Measurements from ENCODE around the gene TWIST2. TPM values are rescaled to one million over a fixed set of nuclear protein-coding genes. Genes with fewer than 3 reads are reported as not detected.

Gene TWIST2
- total RNA-seq, 1 donor from 2014 or later: 0.46 TPM

DNA sequence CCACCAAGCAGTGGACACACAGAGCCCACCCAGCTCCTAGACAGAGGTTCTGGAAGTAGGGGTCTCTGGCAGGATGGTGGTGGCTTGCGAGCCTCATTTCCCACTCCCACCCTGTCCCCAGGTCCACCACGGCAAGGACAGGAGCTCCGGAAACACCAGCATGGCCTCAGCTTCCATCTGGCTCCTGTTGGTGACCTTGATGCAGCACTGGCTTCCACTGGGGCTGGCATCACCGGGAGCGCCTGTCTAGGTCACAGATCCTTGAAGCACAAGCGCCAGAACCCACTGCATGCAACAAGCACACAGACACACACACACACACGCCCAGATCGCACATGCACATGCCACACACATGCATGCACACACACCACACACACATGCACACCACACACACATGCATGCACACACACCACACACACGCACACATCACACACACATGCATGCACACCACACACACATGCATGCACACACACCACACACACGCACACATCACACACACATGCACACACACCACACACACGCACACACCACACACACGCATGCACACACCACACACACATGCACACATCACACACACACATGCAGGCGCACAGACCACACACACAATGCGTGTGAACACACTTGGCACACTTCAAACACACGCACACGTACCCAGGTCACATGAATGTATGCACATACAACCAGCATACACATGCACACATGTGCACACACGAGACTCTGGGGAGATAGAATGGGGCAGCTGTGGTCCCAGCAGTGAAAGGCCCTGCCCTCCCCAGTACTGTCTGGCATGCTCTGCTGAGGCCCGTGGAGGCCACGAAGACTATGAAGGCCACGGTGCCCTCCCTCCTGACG is 63.7 kb downstream of the TWIST2 start:
- no peak overlapping the region for H3K4me3 ChIP-seq (ENCODE audit: low read depth, low read length)
- no peak for DNase-seq (ENCODE audit: low read depth)
- TF ChIP-seq, protein P1, sequence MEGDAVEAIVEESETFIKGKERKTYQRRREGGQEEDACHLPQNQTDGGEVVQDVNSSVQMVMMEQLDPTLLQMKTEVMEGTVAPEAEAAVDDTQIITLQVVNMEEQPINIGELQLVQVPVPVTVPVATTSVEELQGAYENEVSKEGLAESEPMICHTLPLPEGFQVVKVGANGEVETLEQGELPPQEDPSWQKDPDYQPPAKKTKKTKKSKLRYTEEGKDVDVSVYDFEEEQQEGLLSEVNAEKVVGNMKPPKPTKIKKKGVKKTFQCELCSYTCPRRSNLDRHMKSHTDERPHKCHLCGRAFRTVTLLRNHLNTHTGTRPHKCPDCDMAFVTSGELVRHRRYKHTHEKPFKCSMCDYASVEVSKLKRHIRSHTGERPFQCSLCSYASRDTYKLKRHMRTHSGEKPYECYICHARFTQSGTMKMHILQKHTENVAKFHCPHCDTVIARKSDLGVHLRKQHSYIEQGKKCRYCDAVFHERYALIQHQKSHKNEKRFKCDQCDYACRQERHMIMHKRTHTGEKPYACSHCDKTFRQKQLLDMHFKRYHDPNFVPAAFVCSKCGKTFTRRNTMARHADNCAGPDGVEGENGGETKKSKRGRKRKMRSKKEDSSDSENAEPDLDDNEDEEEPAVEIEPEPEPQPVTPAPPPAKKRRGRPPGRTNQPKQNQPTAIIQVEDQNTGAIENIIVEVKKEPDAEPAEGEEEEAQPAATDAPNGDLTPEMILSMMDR (conservative IDR thresholded peaks at IDR 0.05; ENCODE audit: low read depth, low read length): no peak

DNA sequence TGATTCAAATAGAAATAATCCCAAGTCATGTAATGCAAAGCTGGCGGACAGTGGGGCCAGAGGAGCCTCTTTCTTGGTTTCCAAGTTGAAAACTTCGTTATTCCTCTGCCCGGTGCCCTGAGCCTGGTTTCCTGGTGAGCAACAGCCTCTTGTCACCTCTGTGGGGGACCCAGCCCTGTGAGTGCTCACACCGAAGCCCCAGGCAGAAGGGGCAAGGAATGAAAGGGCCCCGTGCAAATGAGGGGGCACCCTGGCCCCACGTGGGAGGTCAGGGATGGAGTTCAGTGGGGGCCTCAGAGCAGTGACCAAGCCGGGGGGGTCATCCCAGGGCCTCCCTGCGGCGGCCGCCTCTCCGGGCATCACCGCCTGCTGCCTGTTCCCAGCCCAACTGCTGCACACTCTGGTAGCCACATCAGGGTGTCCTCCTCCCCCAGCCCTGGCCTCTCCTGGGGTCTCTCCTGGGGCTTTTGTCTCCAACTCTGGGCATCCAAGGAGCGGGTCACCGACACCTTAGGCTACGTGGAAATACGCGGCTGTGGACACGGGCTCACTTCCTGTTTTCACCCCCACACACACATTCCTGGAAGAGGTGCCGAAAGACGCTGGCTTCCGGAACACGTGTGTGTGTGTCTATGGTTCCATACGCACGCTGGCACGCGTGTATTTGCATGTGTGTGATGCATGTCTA is 64.5 kb downstream of the TWIST2 start:
- H3K4me3 ChIP-seq (ENCODE audit: low read depth, low read length): no peak overlapping the region
- DNase-seq (ENCODE audit: low read depth): no peak
- TF ChIP-seq, protein P1 (conservative IDR thresholded peaks at IDR 0.05; ENCODE audit: low read depth, low read length): no peak

DNA sequence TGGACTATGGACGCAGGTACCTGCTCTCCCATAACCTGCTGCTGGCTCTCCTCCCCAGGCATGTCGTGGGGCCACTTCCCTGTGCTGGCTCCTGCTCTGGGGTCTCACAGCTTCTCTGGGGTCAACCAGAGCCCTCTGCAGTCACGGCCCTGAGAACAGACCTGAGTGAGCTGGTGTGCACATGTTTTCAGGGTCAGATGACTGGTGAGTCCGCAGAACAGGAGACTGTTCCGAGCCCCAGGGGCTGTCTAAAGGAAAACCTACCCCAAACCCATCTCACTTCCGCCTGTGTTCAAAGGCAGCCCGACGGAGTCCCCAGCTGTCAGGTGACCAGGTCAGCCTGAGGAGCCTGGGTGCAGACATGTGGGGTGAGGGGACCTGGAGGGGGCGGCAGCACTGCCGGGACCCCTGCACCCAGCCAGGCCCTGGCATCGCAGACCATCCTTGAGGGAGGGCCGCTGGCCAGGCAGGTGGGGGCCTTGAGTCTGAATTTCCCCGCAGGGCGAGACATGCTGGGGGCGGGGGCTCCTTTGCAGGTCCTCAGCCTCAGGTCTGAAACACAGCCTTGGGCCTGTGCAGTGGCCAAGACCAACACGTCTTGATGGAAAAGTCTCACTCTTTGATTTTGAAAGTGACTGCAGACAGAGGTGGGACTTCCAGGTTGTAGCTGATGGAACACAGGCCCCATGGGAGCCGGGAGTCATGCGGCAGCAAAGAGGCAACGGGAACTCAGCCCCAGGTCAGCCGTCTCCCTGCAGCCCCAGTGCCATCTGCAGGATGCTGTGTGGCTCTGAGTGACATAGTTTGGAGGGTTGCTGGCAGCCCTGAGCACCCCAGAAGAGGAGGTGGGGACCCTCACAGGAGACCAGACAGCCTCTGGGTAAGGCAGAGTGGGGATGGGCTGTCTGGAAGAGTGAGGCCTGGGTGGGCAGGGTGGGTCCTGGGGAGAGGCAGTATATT is 65.3 kb downstream of the TWIST2 start:
- DNase-seq (ENCODE audit: low read depth): no peak
- TF ChIP-seq, protein P1 (conservative IDR thresholded peaks at IDR 0.05; ENCODE audit: low read depth, low read length): no peak

DNA sequence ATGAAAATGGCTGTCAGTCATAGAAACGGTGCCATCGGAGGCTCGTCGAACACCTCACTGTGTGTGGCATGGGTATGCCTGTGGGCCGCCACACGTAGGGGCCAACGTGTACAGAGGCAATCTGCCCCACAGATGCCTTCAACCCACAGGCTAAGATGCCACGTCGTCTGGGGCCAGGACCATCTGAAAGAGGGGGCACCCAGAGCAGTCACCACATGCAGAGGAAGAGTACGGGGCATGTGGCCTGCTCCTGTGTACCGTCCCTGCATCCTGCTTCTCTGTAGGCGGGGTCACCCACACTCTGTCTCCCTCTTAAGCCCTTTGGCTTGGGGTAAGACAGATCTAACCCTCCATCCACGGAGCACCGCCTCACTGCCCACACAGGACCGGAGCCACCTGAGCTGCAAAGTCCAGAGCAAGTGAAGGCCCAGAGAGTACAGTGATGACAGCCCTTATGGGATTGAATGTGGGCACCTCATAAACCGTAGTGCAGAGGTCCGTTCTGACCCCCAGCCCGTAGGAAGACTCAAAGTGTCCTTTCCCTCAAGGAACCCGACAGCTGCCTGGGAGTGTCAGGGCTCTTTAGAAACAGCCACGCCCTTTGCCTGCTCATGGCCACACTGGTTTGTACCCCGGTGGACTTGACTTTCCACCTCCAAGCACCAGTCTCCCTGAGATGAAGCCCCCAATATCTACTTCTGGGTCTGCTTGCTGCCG is 66.2 kb downstream of the TWIST2 start:
- DNase-seq (ENCODE audit: low read depth): no peak
- TF ChIP-seq, protein P1 (conservative IDR thresholded peaks at IDR 0.05; ENCODE audit: low read depth, low read length): no peak
- H3K4me3 ChIP-seq (ENCODE audit: low read depth, low read length): no peak overlapping the region

More for the DNA sequence above, 65.3 kb downstream of the TWIST2 start:
- H3K4me3 ChIP-seq (ENCODE audit: low read depth, low read length): no peak overlapping the region

DNA sequence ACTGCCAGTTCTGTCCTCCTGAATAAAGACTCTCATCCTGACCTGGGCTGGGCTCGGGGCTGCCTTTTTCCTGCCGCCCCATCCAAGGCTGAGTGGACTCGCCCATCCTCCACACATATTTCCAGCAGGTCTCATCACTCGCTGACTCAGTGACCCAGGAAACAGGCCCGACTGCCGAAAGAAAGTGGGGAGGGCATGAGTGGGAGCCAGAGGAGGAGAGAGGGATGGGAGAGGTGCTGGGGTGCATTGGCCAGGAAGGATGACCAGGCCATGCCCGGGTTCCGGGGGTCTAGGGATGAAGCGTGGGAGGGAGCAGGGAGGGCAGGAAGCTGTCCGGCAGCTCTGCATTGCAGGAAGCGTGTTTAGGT is 66.7 kb downstream of the TWIST2 start:
- no peak overlapping the region for H3K4me3 ChIP-seq (ENCODE audit: low read depth, low read length)
- TF ChIP-seq, protein P1 (conservative IDR thresholded peaks at IDR 0.05; ENCODE audit: low read depth, low read length): no peak
- no peak for DNase-seq (ENCODE audit: low read depth)

DNA sequence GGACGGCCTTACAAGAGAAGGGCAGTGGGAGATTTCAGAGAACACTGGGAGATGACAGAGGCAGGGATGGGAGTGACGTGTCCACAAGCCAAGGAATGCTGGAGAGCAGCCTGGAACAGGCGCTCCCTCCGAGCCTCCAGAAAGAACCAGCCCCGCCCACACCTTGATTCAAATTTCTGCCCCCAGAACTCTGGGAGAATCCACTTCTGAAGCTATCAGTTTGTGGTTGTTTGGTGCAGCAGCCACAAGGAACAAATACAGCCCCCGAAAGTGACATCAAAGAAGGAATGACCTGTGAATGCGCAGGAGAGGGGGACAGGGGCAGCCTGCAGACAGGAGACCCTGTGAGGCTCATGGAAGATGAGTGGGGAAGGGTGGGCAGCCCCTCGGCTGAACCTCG is 67.3 kb downstream of the TWIST2 start:
- TF ChIP-seq, protein P1 (conservative IDR thresholded peaks at IDR 0.05; ENCODE audit: low read depth, low read length): no peak
- no peak for DNase-seq (ENCODE audit: low read depth)
- no peak overlapping the region for H3K4me3 ChIP-seq (ENCODE audit: low read depth, low read length)

Data from epithelial cell of proximal tubule (primary cell).